ENCODE data around the gene KRTAP1-4. TPM values are rescaled to one million over a fixed set of nuclear protein-coding genes. Genes with fewer than 3 reads are reported as not detected.

The KRTAP1-4 gene
- total and polyA plus RNA-seq, 2 of the 4 experiments (the other 2 are of a cell fraction): not detected

DNA sequence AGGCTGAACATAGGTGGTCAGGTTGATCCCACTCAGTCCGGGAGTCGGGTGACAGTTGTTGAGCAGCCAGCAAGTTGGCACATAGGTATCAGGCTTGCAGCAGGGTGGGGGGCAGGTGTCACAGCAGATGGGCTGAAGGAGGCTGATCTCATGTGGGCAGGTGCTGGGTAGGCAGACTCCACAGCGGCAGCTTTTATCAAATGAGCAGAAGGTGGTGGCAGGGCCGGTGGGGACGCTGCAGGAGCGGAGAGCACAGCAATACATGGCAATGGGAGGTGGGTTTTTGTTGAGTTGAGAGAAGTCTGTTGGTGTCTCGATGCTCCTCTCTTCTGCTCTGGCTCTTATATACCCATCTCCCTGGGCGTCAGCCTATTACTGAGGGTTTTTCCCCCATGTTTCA is 21.2 kb downstream of the KRTAP1-4 start, which contains the start of gene KRTAP3-1:
Gene KRTAP3-1 (minus strand): TSS at position 318 of the 400 bp plus-strand sequence. CDS start 54 bp downstream, at position 264.
- no peak within 1 kb of the TSS for H2BK20ac ChIP-seq (ENCODE audit: low read depth, low read length)
- no peak within 1 kb of the TSS for H3K4me2 ChIP-seq (ENCODE audit: low read depth, low read length)
- no TSS peak for BruUV-seq (replicated peaks)
- H2AK5ac ChIP-seq (ENCODE audit: low read depth, low read length): no peak within 1 kb of the TSS
- no peaks in the 10 kb centered on the region for H3K36me3 ChIP-seq (ENCODE audit: control insufficient read depth, insufficient read depth, low read length)
- peaks cover 1% of the 10 kb centered on the region; the same call in 1 of the 2 replicates for H3K4me1 ChIP-seq (ENCODE audit: control insufficient read depth, insufficient read depth, low read length)
- no peak within 1 kb of the TSS for H3K18ac ChIP-seq (ENCODE audit: low read depth, low read length)
- no peak within 1 kb of the TSS for H2BK5ac ChIP-seq (ENCODE audit: low read depth, low read length, poor library complexity, severe bottlenecking)
- no peaks in the 10 kb centered on the region for H3K79me1 ChIP-seq (ENCODE audit: low read depth in 1 of 2, low read length in 2 of 2)
- no peak within 1 kb of the TSS for H3K56ac ChIP-seq (ENCODE audit: extremely low read depth, insufficient read depth, low read length)
- no peak within 1 kb of the TSS for H2AFZ ChIP-seq (replicated peaks; ENCODE audit: low read length, poor library complexity)
- no peak within 1 kb of the TSS for H3K4ac ChIP-seq (ENCODE audit: low read depth, low read length)
- H4K91ac ChIP-seq (ENCODE audit: insufficient read depth, low read depth, low read length): no peak within 1 kb of the TSS
- no peak within 1 kb of the TSS for H2AK9ac ChIP-seq (replicated peaks; ENCODE audit: low read depth, low read length, poor library complexity)
- no peak within 1 kb of the TSS for H3K4me3 ChIP-seq (ENCODE audit: insufficient read depth, low read depth, low read length)
- H4K20me1 ChIP-seq (ENCODE audit: insufficient read depth, low read length): no peaks in the 10 kb centered on the region
- in situ Hi-C loops (cut with MboI; ENCODE audit: low sequenced_read_pairs): no loop called here
- H3K27me3 ChIP-seq (ENCODE audit: control insufficient read depth, insufficient read depth, low read length): no peaks in the 10 kb centered on the region
- no peak for ATAC-seq (ENCODE audit: low read depth)
- intact Hi-C loops (cut with micrococcal nuclease): no loop called here
- 100% methylated on average over 2 of the region's 8 CpGs; no CpG with 5 or more reads in 1 of the 2 experiments for WGBS, 2 experiments (ENCODE audit: extremely low coverage in 2 of 2, insufficient read length in 1 of 2)
- H3K9me1 ChIP-seq (ENCODE audit: insufficient read depth, low read length): no peaks in the 10 kb centered on the region; the same call in 1 of the 2 replicates
- POLR2A ChIA-PET (ENCODE audit: unreplicated experiment): no interaction called here
- H3K9ac ChIP-seq (ENCODE audit: low read depth, low read length): no peak within 1 kb of the TSS
- dilution Hi-C loops (cut with HindIII; ENCODE audit: low sequenced_read_pairs, unreplicated experiment): no loop called here
- TF ChIP-seq POLR2A (IDR thresholded peaks at IDR 0.05; ENCODE audit: low read depth, low read length) (no peak), NFE2L2 (IDR thresholded peaks at IDR 0.05; ENCODE audit: low read depth, low read length) (no peak), SMC3 (IDR thresholded peaks at IDR 0.05; ENCODE audit: low read depth, low read length) (no peak), MAFK (IDR thresholded peaks at IDR 0.05; ENCODE audit: low read depth, low read length) (no peak)
- TF ChIP-seq, protein P1, sequence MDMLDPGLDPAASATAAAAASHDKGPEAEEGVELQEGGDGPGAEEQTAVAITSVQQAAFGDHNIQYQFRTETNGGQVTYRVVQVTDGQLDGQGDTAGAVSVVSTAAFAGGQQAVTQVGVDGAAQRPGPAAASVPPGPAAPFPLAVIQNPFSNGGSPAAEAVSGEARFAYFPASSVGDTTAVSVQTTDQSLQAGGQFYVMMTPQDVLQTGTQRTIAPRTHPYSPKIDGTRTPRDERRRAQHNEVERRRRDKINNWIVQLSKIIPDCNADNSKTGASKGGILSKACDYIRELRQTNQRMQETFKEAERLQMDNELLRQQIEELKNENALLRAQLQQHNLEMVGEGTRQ (IDR thresholded peaks at IDR 0.05; ENCODE audit: low read depth, low read length): no peak
- H3K23ac ChIP-seq (ENCODE audit: low read depth, low read length): no peak within 1 kb of the TSS
- no peak within 1 kb of the TSS for H2BK120ac ChIP-seq (ENCODE audit: low read depth, low read length)
- no peak within 1 kb of the TSS for H3K27ac ChIP-seq (ENCODE audit: insufficient read depth, low read length)
- no peak within 1 kb of the TSS for H4K5ac ChIP-seq (ENCODE audit: low read depth, low read length)
- CTCF ChIA-PET: interaction anchor here (0.6 kb wide), 1 partner anchor 17 kb away, joined by 6 read pairs; no protein-coding TSS in a partner anchor
- no peak for DNase-seq
- H2BK15ac ChIP-seq (ENCODE audit: low read depth, low read length): no peak within 1 kb of the TSS
- no peak within 1 kb of the TSS for H4K8ac ChIP-seq (ENCODE audit: low read depth in 2 of 2, low read length in 2 of 2)
- no peaks in the 10 kb centered on the region for H3K9me3 ChIP-seq (ENCODE audit: control insufficient read depth, insufficient read depth, low read length)
- no peak within 1 kb of the TSS for H3K14ac ChIP-seq (replicated peaks; ENCODE audit: low read depth, low read length)

Data from IMR-90 (cell line).